HepG2 (cell line): Measurements from ENCODE around the gene LSM14B. TPM values are rescaled to one million over a fixed set of nuclear protein-coding genes. Genes with fewer than 3 reads are reported as not detected.

Source experiments
- AHDC1 ChIP-seq: sonication (generic); formaldehyde crosslinking; IDR thresholded peaks from 2 replicates; pipeline ENCODE4 v1.5.1; 2020; ENCODE audit warnings: mild to moderate bottlenecking, missing genetic modification reagents, borderline replicate concordance
- DNMT1 ChIP-seq: sonication (generic); formaldehyde crosslinking; IDR thresholded peaks from 2 replicates; pipeline ENCODE4 v1.5.1; 2020; ENCODE audit warnings: mild to moderate bottlenecking, missing genetic modification reagents
- HNRNPK ChIP-seq: fragments of 200-400 bp; formaldehyde crosslinking; IDR thresholded peaks from 2 replicates; pipeline ENCODE4 v1.6.1; 2018; ENCODE audit warnings: low read length, low read depth, moderate library complexity, mild to moderate bottlenecking; ENCODE audit not compliant: poor library complexity, severe bottlenecking
- NPAS2 ChIP-seq: sonication (generic); formaldehyde crosslinking; IDR thresholded peaks from 2 replicates; pipeline ENCODE4 v1.8.0; 2022; ENCODE audit warnings: mild to moderate bottlenecking, missing genetic modification reagents, borderline replicate concordance
- PAF1 ChIP-seq: IDR thresholded peaks from 2 replicates; pipeline ENCODE4 v1.6.1; 2016; ENCODE audit warnings: missing genetic modification reagents, missing compliant biosample characterization
- PAX8 ChIP-seq: sonication (generic); formaldehyde crosslinking; IDR thresholded peaks from 2 replicates; pipeline ENCODE4 v1.8.0; 2022; ENCODE audit warnings: mild to moderate bottlenecking, missing genetic modification reagents, borderline replicate concordance
- PHF8 ChIP-seq: sonication (generic); formaldehyde crosslinking; IDR thresholded peaks from 2 replicates; pipeline ENCODE4 v1.5.0; 2020; ENCODE audit warnings: missing genetic modification reagents
- RELA ChIP-seq: sonication (generic); formaldehyde crosslinking; IDR thresholded peaks from 2 replicates; pipeline ENCODE4 v1.4.0; 2020; ENCODE audit warnings: missing genetic modification reagents
- SETDB1 ChIP-seq: sonication (generic); formaldehyde crosslinking; IDR thresholded peaks from 2 replicates; pipeline ENCODE4 v1.5.1; 2020; ENCODE audit warnings: missing genetic modification reagents, mild to moderate bottlenecking, borderline replicate concordance
- SKI ChIP-seq: fragments of 450-650 bp; IDR thresholded peaks from one replicate; pipeline ENCODE4 v1.6.1; 2018; ENCODE audit warnings: mild to moderate bottlenecking; ENCODE audit not compliant: partially characterized antibody
- SMARCE1 ChIP-seq: fragments of 450-650 bp; IDR thresholded peaks from 2 replicates; pipeline ENCODE4 v1.6.1; 2017; ENCODE audit warnings: borderline replicate concordance
- ZEB1 ChIP-seq: IDR thresholded peaks from 2 replicates; pipeline ENCODE4 v1.6.1; 2012; ENCODE audit warnings: mild to moderate bottlenecking, low read depth, inconsistent platforms; ENCODE audit not compliant: insufficient replicate concordance
- ZNF292 ChIP-seq: sonication (generic); formaldehyde crosslinking; IDR thresholded peaks from 2 replicates; pipeline ENCODE4 v1.8.1; 2022; ENCODE audit warnings: mild to moderate bottlenecking, low read depth, missing genetic modification reagents, borderline replicate concordance
- ZNF773 ChIP-seq: sonication (generic); formaldehyde crosslinking; IDR thresholded peaks from 2 replicates; pipeline ENCODE4 v1.4.0; 2020; ENCODE audit warnings: missing genetic modification reagents, borderline replicate concordance
- ZUFSP ChIP-seq: sonication (generic); formaldehyde crosslinking; IDR thresholded peaks from 2 replicates; pipeline ENCODE4 v1.9.0; 2021; ENCODE audit warnings: missing genetic modification reagents, mild to moderate bottlenecking, borderline replicate concordance
- polyA plus RNA-seq, 8 experiments: library from polyadenylated mRNA; depleted of rRNA in 3 of 8; stranded (reverse) in 7 of 8; unstranded in 1 of 8; fragments of >200 nt; fragmentation: Illumina TruSeq in 4 of 8; extraction: Trizol in 4 of 8; gene quantifications; 2 replicates each; pipeline versions ENCODE4 v1.2.1 to v1.2.3, GENCODE V29; 2011 to 2016; ENCODE audit warnings: low read depth in 4 of 8, missing spikeins in 1 of 8, mixed read lengths in 1 of 8; ENCODE audit not compliant: insufficient read depth in 1 of 8
- total RNA-seq, 5 experiments: library from RNA; depleted of rRNA; stranded (reverse); fragments of >200 nt; fragmentation: Illumina TruSeq; extraction: Trizol; gene quantifications; 2 replicates each; pipeline ENCODE4 v1.2.3, GENCODE V29; 2016; ENCODE audit warnings: low read depth in 1 of 5
- TF ChIP-seq, protein P1 (sequence below): sonication (generic); formaldehyde crosslinking; IDR thresholded peaks from 2 replicates; pipeline ENCODE4 v1.4.0; 2020; ENCODE audit warnings: mild to moderate bottlenecking, low read depth, missing genetic modification reagents
- TF ChIP-seq, protein P2 (sequence below): sonication (generic); formaldehyde crosslinking; IDR thresholded peaks from 2 replicates; pipeline ENCODE4 v1.4.0; 2020; ENCODE audit warnings: missing genetic modification reagents

Gene LSM14B
- total and polyA plus RNA-seq, 2 of the 13 experiments (the other 11 are each of a cell fraction or from before 2014, with no cell fraction given): 43.3 to 79.2 TPM

GRCh38 chr20:62141397-62142251 is 19.3 kb downstream of the LSM14B start (continued):
- TF ChIP-seq AHDC1 (CRISPR knock-in tag): no peak
- TF ChIP-seq ZEB1: no peak
- TF ChIP-seq SKI: no peak
- no peak for TF ChIP-seq HNRNPK
- TF ChIP-seq ZUFSP (CRISPR knock-in tag): no peak
- no peak for TF ChIP-seq NPAS2 (CRISPR knock-in tag)
- peak; percentile 4; the same call in 1 of the 2 replicates for TF ChIP-seq PAF1 (CRISPR knock-in tag)
- TF ChIP-seq ZNF292: no peak
- TF ChIP-seq PAX8 (CRISPR knock-in tag): no peak; the same call in 1 of the 2 replicates
- no peak for TF ChIP-seq ZNF773 (CRISPR knock-in tag)
- TF ChIP-seq RELA: no peak
- TF ChIP-seq, protein P1, sequence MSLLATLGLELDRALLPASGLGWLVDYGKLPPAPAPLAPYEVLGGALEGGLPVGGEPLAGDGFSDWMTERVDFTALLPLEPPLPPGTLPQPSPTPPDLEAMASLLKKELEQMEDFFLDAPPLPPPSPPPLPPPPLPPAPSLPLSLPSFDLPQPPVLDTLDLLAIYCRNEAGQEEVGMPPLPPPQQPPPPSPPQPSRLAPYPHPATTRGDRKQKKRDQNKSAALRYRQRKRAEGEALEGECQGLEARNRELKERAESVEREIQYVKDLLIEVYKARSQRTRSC: no peak
- TF ChIP-seq DNMT1 (CRISPR knock-in tag): peak; percentile 75; the same call in 1 of the 2 replicates
- TF ChIP-seq PHF8 (CRISPR knock-in tag): peak; percentile 14; the same call in 1 of the 2 replicates
- no peak for TF ChIP-seq SMARCE1
- TF ChIP-seq, protein P2, sequence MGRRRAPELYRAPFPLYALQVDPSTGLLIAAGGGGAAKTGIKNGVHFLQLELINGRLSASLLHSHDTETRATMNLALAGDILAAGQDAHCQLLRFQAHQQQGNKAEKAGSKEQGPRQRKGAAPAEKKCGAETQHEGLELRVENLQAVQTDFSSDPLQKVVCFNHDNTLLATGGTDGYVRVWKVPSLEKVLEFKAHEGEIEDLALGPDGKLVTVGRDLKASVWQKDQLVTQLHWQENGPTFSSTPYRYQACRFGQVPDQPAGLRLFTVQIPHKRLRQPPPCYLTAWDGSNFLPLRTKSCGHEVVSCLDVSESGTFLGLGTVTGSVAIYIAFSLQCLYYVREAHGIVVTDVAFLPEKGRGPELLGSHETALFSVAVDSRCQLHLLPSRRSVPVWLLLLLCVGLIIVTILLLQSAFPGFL: no peak
- TF ChIP-seq SETDB1 (CRISPR knock-in tag): no peak
